GM19193 (cell line): Measurements from ENCODE around the gene MCRIP1.
A peak's percentile ranks its signal among the peaks of the same experiment; 100 is the strongest.

ENCODE experiments used
- POLR2A ChIP-seq: IDR thresholded peaks from 4 replicates; pipeline ENCODE4 v1.6.1; 2011; ENCODE audit not compliant: insufficient read depth, insufficient read length; ENCODE audit errors: extremely low read depth

Gene MCRIP1, protein sequence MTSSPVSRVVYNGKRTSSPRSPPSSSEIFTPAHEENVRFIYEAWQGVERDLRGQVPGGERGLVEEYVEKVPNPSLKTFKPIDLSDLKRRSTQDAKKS

DNA sequence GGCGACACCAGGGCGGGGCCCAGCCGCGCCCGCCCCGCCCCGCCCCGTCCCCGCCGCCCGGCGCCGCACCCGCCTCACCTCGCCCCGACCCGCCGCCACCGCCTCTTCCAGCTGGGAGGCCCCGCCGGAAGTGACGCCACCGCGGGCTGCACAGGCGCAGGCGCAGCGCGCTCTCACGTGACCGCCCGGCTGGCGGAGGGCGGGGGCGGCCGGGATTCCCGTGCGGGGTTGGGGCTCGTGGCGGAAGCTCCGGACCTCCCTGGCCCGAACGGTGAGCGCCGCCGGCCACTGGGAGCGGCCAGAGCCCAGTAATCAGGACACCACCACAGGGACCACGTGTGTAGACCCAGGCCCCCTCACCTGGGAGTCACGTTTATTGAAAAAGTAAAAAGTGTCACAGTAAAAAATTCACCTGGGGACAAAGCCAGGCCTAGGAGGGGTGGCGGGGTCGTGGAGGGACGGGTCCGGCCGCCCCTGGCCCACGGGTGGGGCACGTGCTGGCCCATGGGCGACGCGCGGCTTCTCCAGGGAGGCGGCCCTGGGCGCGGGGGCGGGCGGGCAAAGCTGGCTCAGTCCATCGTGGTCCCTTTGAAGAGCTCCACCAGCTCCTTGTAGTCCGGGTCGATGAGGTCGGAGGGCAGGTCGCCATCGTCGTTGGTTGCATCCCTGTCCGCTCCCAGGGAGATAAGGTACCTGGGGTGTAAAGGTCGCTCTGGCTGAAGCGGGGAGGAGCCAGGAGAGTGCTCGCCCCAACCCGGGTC lies at the start of gene MCRIP1:
Gene MCRIP1 (minus strand): TSS at position 132 of the 761 bp plus-strand sequence. CDS start 8,785 bp downstream, outside the sequence.
- peak; percentile 87 for TF ChIP-seq POLR2A

DNA sequence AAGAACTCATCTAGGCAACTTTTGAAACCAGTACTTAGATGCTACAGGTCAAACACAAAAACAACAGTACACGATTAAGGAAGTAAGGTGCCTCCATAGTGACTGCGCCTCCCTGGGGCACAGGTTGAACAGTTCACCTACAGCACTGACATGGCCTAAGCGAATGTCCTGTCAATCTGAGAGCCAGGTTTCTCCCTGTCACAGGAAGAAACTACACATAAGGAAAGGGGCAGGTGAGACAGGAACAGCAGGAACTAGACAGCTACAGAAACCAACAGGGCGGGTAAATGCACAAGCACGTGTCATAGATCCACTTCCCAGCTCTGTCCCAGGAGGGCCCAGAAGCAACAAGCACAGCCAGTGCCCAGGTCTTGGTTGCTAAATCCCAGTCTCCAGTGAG lies 46.0 kb upstream of the MCRIP1 start:
- TF ChIP-seq POLR2A = no peak

DNA sequence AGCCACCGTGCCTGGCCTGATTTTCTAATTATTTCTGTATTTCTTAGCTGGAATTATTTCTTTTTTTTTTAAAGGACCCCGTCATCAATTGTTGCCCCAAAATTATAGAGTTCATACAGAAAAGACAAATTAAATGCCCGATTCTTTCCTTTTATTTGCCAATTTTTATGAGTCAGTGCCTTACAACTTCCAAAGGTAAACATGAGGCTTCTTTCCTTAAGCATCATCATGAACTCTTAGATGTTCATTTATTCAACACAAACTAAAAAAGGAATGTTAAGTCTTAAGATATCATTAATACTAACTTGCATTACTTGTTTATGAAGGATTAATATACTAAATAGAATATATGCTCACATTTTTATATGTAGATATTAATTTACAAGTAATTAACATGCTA lies 45.2 kb upstream of the MCRIP1 start:
- TF ChIP-seq POLR2A = no peak

DNA sequence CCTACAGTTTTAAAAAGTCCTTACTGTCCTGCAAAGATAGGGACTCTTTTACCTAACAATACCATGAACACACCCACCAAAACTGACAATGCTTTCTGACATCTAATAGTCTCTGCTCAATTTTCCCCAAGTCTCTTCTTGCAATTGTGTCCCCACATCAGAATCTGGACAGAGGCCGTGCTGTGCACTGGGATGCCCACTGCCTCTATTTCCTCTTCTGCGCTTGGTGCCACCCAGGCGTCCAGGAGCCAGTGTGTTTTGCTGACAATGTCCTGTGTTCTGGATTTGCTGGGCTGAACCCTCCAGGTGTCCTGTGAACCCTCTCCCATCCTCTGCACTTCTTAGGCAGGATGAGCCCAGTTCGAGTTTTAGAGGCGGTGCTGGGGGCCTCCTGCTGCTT lies 44.5 kb upstream of the MCRIP1 start:
- no peak for TF ChIP-seq POLR2A

DNA sequence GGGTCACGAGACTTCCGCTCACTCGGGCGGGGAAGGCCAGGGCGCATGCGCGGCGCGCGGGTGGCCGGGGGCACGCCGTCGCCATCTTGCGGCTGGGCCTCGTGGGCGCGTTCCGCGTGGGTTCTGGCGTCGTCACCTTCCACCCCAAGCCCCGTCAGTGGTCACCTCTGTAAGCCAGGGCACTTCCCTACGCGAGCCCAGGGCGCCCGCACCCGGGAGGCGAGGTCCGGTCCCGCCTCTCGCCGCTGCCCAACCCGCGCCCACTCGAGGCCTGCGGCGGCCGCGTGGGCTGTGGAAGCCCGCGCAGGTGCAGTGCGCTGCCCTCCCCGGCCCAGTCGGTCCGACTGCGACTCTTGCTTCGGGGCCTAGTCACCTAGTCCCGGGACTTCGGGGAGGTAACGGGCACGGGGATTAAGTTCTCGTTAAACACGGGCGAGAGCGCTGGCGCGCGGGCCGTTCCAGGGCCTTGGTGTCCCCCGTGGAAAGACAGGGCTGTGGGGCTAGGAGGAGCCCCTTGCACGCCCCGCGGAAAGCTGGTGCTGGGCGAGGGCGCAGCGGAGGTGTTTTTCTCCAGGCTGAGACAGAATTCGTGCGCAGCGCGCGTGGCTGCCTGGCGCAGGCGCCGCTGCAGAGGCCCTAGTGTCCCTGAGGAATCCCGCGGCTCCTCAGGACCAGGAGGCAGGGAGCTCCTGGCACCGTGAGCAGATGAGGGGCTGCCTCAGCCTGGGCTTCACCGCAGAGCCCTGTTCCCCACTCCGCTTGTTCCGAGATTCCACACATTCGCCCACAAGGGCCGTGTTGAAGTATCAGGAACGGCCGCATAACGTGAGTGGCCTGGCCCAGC lies 38.5 kb upstream of the MCRIP1 start:
- peak; percentile 83 for TF ChIP-seq POLR2A

DNA sequence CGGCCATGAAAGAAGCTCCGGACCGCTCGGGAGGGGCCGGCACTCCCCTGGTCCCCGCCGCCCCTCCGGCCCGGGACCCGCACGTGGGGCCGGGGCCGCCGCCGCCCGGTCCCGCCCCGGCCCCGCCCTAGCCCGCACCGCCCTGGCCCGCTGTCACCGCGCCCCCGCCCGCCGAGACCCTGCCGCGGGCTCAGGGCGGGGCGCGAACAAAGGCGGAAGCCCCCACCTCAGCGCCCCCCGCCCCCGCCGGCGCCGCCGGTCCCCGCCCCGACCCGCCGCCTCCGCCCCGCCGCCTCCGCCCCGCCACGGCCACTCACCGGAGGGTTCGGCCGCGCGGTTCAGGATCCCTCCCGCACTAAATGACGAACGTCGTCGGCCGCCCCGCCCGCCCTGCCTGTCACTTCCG lies 37.9 kb upstream of the MCRIP1 start, which contains the start of gene ARHGDIA:
Gene ARHGDIA (minus strand): TSS at position 357 of the 406 bp plus-strand sequence. CDS start 1,407 bp downstream, outside the sequence.
- no peak for TF ChIP-seq POLR2A

DNA sequence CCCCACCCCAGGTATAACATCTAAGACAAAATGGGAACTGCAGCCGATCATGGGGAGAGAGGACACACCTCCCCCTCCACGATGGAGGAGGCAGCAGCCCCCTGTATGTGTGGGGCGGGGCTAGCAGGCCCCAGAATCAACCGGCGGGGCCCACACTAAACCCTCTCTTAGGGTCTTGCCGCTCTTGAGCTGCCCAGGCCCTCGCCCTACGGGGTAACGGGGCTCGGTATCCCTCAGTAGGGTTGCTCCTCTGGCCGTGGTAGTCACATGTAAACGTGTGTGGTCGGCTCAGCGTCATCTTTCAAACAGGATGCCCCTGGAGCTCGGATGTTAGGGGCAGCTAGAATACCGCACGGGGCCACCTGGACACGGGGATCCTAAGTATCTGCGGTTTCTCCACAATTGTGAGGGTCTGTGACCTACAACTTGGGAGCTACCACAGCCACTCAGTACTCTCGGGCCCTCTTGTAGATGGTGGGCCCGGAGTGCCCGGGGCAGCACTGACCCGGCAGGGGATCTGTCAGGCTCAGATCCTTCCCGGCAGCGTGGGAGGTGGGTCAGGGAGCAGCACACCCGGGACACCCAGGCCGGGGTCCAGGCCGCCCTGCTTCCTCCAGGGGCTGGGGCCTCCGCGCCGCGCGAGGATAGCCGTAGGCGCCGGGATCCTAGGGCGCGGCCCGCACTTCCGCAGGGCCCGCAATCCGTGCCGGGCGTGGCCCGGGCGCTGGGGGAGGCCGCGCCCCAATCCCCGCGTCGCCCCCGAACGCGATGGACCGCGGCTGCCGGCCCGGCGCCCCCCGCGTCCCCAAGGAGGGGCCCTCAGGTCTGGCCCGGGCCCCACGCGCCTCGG lies 37.3 kb upstream of the MCRIP1 start:
- TF ChIP-seq POLR2A = no peak

DNA sequence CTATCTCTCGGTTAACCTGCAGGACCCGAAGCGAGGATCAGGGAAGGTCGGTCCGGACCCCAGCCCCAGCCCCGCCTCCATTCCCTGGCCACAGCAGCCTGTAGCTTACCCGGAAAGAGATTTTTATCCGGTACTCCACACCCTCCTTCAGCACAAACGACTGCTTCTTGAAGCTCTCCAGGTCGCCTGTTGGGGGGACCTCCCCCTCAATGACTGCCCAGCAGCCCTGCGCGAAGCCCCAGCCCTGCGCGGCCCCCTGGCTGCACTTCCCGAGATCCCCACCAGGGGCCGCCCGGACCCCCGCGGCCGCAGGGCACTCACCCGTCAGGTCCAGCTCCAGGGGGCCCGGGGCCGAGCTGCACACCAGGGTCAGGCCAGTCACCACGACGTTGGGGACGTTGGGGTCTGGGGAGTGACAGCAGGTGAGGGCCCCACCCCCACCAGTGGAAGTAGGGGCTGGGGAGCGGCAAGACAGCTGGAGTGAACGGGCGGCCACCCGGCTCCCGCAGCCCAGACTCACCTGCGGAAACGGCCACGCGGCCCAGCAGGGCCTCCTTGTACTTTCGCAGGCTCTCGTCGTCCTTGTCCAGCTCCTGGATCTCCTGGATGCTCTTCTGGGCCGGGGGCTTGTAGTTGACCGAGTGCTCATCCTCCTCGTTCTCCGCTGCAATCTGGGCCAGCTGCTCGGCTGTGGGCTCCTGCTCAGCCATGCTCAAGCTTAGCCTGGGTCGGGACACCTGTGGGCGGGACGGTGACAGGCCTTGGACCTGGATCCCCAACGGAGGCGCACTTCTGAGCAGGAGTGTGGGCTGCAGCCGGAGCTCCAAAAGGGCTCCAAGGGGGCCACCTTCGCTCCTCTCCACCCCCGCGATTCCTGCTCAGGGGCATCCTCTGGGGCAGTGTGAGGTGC lies 36.4 kb upstream of the MCRIP1 start:
- TF ChIP-seq POLR2A = peak; percentile 42

DNA sequence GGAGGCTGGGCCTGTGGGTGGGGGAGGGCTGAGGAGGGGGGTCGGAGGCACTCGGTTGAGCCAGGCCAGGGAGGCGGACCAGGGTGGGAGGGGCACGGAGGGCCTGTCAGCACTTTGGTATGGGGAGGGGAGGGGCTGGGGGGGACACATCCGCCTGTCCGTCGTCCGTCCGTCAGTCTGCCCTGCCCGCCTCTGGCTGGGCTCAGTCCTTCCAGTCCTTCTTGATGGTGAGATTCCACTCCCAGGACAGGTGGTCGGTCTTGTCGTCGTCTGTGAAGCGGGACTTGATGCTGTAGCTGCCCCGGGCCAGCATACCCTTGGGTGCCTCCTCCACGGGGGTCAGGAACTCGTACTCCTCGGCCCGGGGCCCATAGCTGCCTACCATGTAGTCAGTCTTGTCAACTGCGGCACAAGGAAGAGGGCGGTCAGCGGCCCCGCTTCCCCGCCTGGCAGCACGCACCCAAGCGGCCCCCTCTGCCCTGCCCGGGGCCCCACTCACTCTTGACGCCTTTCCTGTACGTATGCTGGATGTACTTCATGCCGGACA lies 35.7 kb upstream of the MCRIP1 start:
- TF ChIP-seq POLR2A = no peak

DNA sequence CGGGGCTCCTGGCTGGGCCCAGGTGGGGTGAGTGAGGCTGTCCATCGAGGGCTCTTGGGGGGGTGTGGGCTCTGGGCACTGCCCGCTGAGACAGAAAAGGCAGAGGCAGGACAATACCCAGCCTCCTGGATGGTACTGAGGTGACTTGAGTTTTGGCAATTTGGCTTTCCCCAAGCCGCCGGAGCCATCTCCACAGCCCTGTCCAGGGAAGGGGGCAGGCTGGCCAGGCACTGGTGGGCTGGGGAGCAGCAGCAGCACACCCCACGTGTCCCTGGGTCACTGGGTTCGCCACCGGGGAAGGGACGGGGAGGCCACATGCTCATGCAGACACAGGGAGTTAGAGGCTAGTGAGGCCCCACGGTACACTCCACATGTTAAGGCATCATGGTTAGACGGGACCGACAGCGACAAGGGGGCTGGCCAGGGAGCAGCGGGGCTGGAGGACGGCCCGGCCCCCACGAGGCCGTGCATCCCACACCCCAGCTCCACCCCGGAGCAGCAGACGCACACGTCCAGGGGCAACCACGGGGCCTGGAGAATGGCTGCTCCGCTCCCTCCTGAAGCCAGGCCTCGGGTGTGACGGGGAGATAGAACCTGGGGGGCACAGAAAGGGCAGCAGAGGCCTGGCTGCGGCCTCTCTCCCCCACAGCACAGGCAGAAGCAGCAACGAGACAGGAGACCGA lies 35.0 kb upstream of the MCRIP1 start:
- no peak for TF ChIP-seq POLR2A

DNA sequence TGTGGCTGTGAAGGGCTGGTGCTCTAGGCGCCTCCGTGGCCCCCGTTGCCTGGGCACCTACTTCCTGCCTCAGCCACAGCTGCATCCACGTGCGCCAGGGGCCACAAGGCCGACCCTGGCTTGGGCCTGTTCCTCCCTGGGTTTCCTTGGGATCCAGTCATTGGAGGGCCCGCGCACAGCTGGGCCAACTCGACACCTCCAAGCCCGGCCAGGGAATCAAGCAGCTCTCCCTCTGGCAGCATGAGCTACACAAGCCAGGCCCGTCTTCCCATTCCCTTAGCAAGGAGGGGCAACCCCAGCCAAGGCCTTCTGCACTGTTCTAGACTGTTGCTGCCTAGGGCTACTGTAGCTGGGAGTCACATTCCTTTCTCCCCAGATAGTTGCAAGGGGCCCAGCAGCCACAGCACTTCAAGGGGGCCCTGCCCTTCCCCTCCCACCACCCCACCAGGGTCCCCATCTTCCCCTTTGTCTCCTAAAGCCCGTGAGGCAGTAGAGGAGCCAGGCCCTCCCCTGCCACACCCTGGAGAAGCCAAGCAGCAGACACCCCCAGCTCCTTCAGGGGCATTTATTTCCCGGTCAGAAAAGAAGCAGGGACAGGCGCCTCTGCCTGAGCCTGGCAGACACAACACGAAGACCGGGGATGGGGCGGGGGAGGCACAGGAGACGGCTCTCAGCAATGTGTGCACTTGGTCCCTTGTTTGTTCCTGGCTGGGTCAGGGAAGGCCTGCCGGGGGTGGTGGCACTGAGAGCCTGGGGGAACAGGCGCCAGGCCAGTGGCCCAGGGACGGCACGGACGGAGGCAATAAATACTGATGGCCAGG lies 34.3 kb upstream of the MCRIP1 start:
- TF ChIP-seq POLR2A = peak; percentile 65
